Panc1 (cell line): ENCODE results near the gene ADAMTS9. TPM values are rescaled to one million over a fixed set of nuclear protein-coding genes. Genes with fewer than 3 reads are reported as not detected.

Experiments
- ATAC-seq: fragments of 200-7000 bp; cut with Tn5 transposase; 2 replicates; pipeline ENCODE4 v1.9.1; 2020; ENCODE audit warnings: mild to moderate bottlenecking, moderate library complexity
- BruUV-seq: library from RNA; stranded (reverse); fragments of 400-500 nt; replicated peaks from 2 replicates; lab custom pipeline; 2021; lab: Mats Ljungman, UMichigan
- CTCF ChIA-PET: fragments of 300-600 bp; sonication (Branson Sonifier 250); formaldehyde crosslinking; loops from one replicate; lab custom pipeline; 2022; ENCODE audit warnings: antibody characterized with exemption; lab: Charles Lee
- POLR2A ChIA-PET: fragments of 300-600 bp; sonication (Branson Sonifier 250); formaldehyde crosslinking; loops from one replicate; lab custom pipeline; 2022; ENCODE audit warnings: antibody characterized with exemption; lab: Charles Lee
- DNase-seq: peaks from one replicate; pipeline ENCODE4 v3.0.0-alpha.2; 2010; ENCODE audit warnings: low read depth, low spot score
- H3K27ac ChIP-seq: 2 replicates; pipeline ENCODE4 v1.5.1; 2011; ENCODE audit warnings: mild to moderate bottlenecking, low read length, inconsistent platforms
- H3K27me3 ChIP-seq: fragments of 200-500 bp; sonication (Bioruptor generic); 2 replicates; pipeline ENCODE4 v1.6.0; 2014; ENCODE audit warnings: low read length, inconsistent platforms; ENCODE audit not compliant: control insufficient read depth, insufficient read depth
- H3K36me3 ChIP-seq: fragments of 200-500 bp; sonication (Bioruptor generic); 2 replicates; pipeline ENCODE4 v1.5.1; 2014; ENCODE audit warnings: inconsistent platforms, mild to moderate bottlenecking, low read length, moderate library complexity; ENCODE audit not compliant: control insufficient read depth, insufficient read depth
- H3K4me1 ChIP-seq: 2 replicates; pipeline ENCODE4 v1.5.1; 2011; ENCODE audit warnings: inconsistent platforms, mild to moderate bottlenecking, low read length, moderate library complexity; ENCODE audit not compliant: control insufficient read depth, insufficient read depth
- H3K4me3 ChIP-seq, 2 experiments: 2 replicates each; pipeline ENCODE4 v1.5.1; 2011 to 2012; ENCODE audit warnings: low read depth in 2 of 2, low read length in 2 of 2, mild to moderate bottlenecking in 2 of 2, inconsistent platforms in 1 of 2, moderate library complexity in 1 of 2
- H3K9me3 ChIP-seq: fragments of 200-500 bp; sonication (Bioruptor generic); 2 replicates; pipeline ENCODE4 v1.5.1; 2014; ENCODE audit warnings: low read depth, mild to moderate bottlenecking, inconsistent platforms, low read length, moderate library complexity; ENCODE audit not compliant: control insufficient read depth, insufficient read depth
- CTCF ChIP-seq: fragments of 450-650 bp; IDR thresholded peaks from 2 replicates; pipeline ENCODE4 v1.5.1; 2017; ENCODE audit warnings: mild to moderate bottlenecking
- POLR2AphosphoS5 ChIP-seq: IDR thresholded peaks from 2 replicates; pipeline ENCODE4 v1.6.1; 2012; ENCODE audit warnings: mild to moderate bottlenecking, low read depth, low read length, moderate library complexity
- REST ChIP-seq, 2 experiments: IDR thresholded peaks; 2 replicates each; pipeline ENCODE4 v1.6.1; 2011 to 2012; ENCODE audit warnings: low read depth in 2 of 2, control low read depth in 1 of 2, low read length in 1 of 2, mild to moderate bottlenecking in 1 of 2, moderate library complexity in 1 of 2; ENCODE audit not compliant: insufficient read depth in 1 of 2
- SIN3A ChIP-seq: IDR thresholded peaks from 2 replicates; pipeline ENCODE4 v1.6.1; 2012; ENCODE audit warnings: low read depth, mild to moderate bottlenecking, low read length, moderate library complexity, borderline replicate concordance; ENCODE audit not compliant: insufficient read depth
- TCF7L2 ChIP-seq: IDR thresholded peaks from 2 replicates; pipeline ENCODE4 v1.6.1; 2011; ENCODE audit warnings: mild to moderate bottlenecking, low read depth, low read length, inconsistent platforms
- in situ Hi-C: cut with HindIII; loops from 2 replicates; pipeline ENCODE4 v1.10.0; 2016; ENCODE audit warnings: low sequenced_read_pairs, low pct_unique_long_range_greater_than_20kb
- intact Hi-C: fragments of 100-400 bp; cut with micrococcal nuclease; formaldehyde crosslinking; loops from one replicate; pipeline ENCODE4 v1.10.0; 2022; ENCODE audit not compliant: unreplicated experiment
- total RNA-seq: library from RNA; stranded (reverse); gene quantifications from one replicate; pipeline ENCODE4 v1.2.1, GENCODE V29; 2021; ENCODE audit not compliant: unreplicated experiment

ADAMTS9 gene
- total RNA-seq, 1 experiment from 2014 or later: 0.05 TPM

- H3K4me3 ChIP-seq: no peak overlapping the region
- no peaks in the 10 kb centered on the region for H3K9me3 ChIP-seq
- in situ Hi-C loops (no loop called here), intact Hi-C loops (no loop called here)
- no peaks in the 10 kb centered on the region for H3K27me3 ChIP-seq
- H3K27ac ChIP-seq: no peak overlapping the region
- CTCF ChIA-PET: no interaction called here
- POLR2A ChIA-PET: no interaction called here
- H3K36me3 ChIP-seq: no peaks in the 10 kb centered on the region
- DNase-seq: no peak
- TF ChIP-seq CTCF (no peak), TCF7L2 (no peak), SIN3A (no peak), POLR2AphosphoS5 (no peak), REST (IDR thresholded peaks at IDR 0.05; ENCODE audit: insufficient read depth in 1 of 2, low read depth in 2 of 2, low read length in 1 of 2) (no peak)
- BruUV-seq: no TSS peak
- ATAC-seq: no peak
- H3K4me1 ChIP-seq: no peaks in the 10 kb centered on the region
These were observed 31.2 kb upstream of the ADAMTS9 start for GRCh38 chr3:64718976-64719375.

GRCh38 chr3:64717872-64718613 lies 30.2 kb upstream of the ADAMTS9 start:
- intact Hi-C loops: no loop called here

More at GRCh38 chr3:64717872-64718613, 30.2 kb upstream of the ADAMTS9 start:
- H3K36me3 ChIP-seq: no peaks in the 10 kb centered on the region
- H3K9me3 ChIP-seq: no peaks in the 10 kb centered on the region
- H3K27ac ChIP-seq: no peak overlapping the region
- DNase-seq (no peak), ATAC-seq (no peak)
- no peaks in the 10 kb centered on the region for H3K4me1 ChIP-seq
- in situ Hi-C loops: no loop called here
- ChIA-PET POLR2A (no interaction called here), CTCF (no interaction called here)
- H3K4me3 ChIP-seq: no peak overlapping the region
- BruUV-seq: no TSS peak
- H3K27me3 ChIP-seq: no peaks in the 10 kb centered on the region
- TF ChIP-seq CTCF: peak; percentile 42; the same call in 1 of the 2 replicates
- no peak for TF ChIP-seq SIN3A
- TF ChIP-seq REST (IDR thresholded peaks at IDR 0.05; ENCODE audit: insufficient read depth in 1 of 2, low read depth in 2 of 2, low read length in 1 of 2): no peak
- TF ChIP-seq POLR2AphosphoS5: no peak
- TF ChIP-seq TCF7L2: no peak
